Stimulated activated CD8-positive, alpha-beta memory T cell treated with anti-CD3 and anti-CD28 coated beads, Interleukin-12 subunit alpha, Interleukin-12 subunit beta, amount 100 ng/mL, for 4 hours (primary cell): ENCODE data around the gene BACH2.

Experiments used
- DNase-seq: peaks from one replicate; pipeline ENCODE4 v3.0.0-alpha.2; 2020; ENCODE audit warnings: low read depth

The BACH2 gene

GRCh38 chr6:89966913-89967312, 329.7 kb downstream of the BACH2 start:
- DNase-seq: no peak

- DNase-seq: no peak
Observed at GRCh38 chr6:89966228-89966544, 330.5 kb downstream of the BACH2 start.

GRCh38 chr6:89965441-89966227, 331.0 kb downstream of the BACH2 start:
- DNase-seq: no peak

- no peak for DNase-seq
Observed at GRCh38 chr6:89963391-89963790, 333.3 kb downstream of the BACH2 start.

- no peak for DNase-seq
Observed at GRCh38 chr6:89961481-89961880, 335.2 kb downstream of the BACH2 start.

GRCh38 chr6:89959883-89960282, 336.8 kb downstream of the BACH2 start:
- DNase-seq: no peak

- no peak for DNase-seq
Observed at GRCh38 chr6:89956182-89956581, 340.5 kb downstream of the BACH2 start.

- no peak for DNase-seq
Observed at GRCh38 chr6:89955364-89955763, 341.3 kb downstream of the BACH2 start.

GRCh38 chr6:89954721-89955148, 341.9 kb downstream of the BACH2 start:
- DNase-seq: no peak

- DNase-seq: peak; percentile 25
Observed at GRCh38 chr6:89952686-89953085, 344.0 kb downstream of the BACH2 start.

- DNase-seq: no peak
Observed at GRCh38 chr6:89952105-89952671, 344.5 kb downstream of the BACH2 start.

- DNase-seq: no peak
Observed at GRCh38 chr6:89951574-89952104, 345.0 kb downstream of the BACH2 start.

- no peak for DNase-seq
Observed at GRCh38 chr6:89950879-89951391, 345.7 kb downstream of the BACH2 start.

GRCh38 chr6:89950446-89950845, 346.2 kb downstream of the BACH2 start:
- DNase-seq: no peak

GRCh38 chr6:89948876-89949275, 347.8 kb downstream of the BACH2 start:
- no peak for DNase-seq

GRCh38 chr6:89944826-89945407, 351.7 kb downstream of the BACH2 start:
- no peak for DNase-seq

- DNase-seq: no peak
Observed at GRCh38 chr6:89944181-89944755, 352.4 kb downstream of the BACH2 start.

GRCh38 chr6:89942601-89943000, 354.0 kb downstream of the BACH2 start:
- no peak for DNase-seq

- no peak for DNase-seq
Observed at GRCh38 chr6:89941763-89942497, 354.7 kb downstream of the BACH2 start.

GRCh38 chr6:89941031-89941762, 355.4 kb downstream of the BACH2 start:
- no peak for DNase-seq
